HUES64 (cell line): ENCODE results near the gene DOCK6.

Source experiments
- H3K27ac ChIP-seq: 2 replicates; pipeline ENCODE4 v1.7.0; 2013; ENCODE audit warnings: low read depth, low read length, inconsistent platforms
- H3K27me3 ChIP-seq: 2 replicates; pipeline ENCODE4 v1.6.1; 2013; ENCODE audit warnings: mild to moderate bottlenecking, low read length; ENCODE audit not compliant: insufficient read depth
- H3K36me3 ChIP-seq: 2 replicates; pipeline ENCODE4 v1.6.1; 2013; ENCODE audit warnings: mild to moderate bottlenecking, low read length; ENCODE audit not compliant: insufficient read depth
- H3K4me1 ChIP-seq: 2 replicates; pipeline ENCODE4 v1.6.1; 2013; ENCODE audit warnings: mild to moderate bottlenecking, low read length, moderate library complexity; ENCODE audit not compliant: insufficient read depth
- H3K4me3 ChIP-seq: 2 replicates; pipeline ENCODE4 v1.5.1; 2013; ENCODE audit warnings: mild to moderate bottlenecking, low read length, moderate library complexity
- H3K9ac ChIP-seq: 2 replicates; pipeline ENCODE4 v1.6.1; 2013; ENCODE audit warnings: mild to moderate bottlenecking, low read depth, low read length
- H3K9me3 ChIP-seq: 2 replicates; pipeline ENCODE4 v1.6.1; 2013; ENCODE audit warnings: low read depth, low read length; ENCODE audit not compliant: insufficient read depth
- WGBS: fragments of 150-250, 120-280 bp; methylation state at CpG from one replicate; pipeline ENCODE4 v1.1.7; 2013; ENCODE audit warnings: missing lambda C conversion rate; 5-methylcytosine and 5-hydroxymethylcytosine counted together

Gene DOCK6

GRCh38 chr19:11274533-11275086 lies 12.3 kb upstream of the DOCK6 start:
- no peak overlapping the region for H3K9ac ChIP-seq
- H3K27me3 ChIP-seq: no peaks in the 10 kb centered on the region
- 70% methylated on average over 4 of the region's 4 CpGs for WGBS
- H3K9me3 ChIP-seq: 0 out of 2 replicates have a peak, but pooled peaks cover 3% of the 10 kb centered on the region
- H3K4me1 ChIP-seq: peaks cover 7% of the 10 kb centered on the region; the same call in 1 of the 2 replicates
- H3K4me3 ChIP-seq: no peak overlapping the region
- no peak overlapping the region for H3K27ac ChIP-seq
- H3K36me3 ChIP-seq: no peaks in the 10 kb centered on the region

- WGBS: 72% methylated on average over 5 of the region's 5 CpGs
- no peaks in the 10 kb centered on the region for H3K36me3 ChIP-seq
Measured at GRCh38 chr19:11273989-11274388, 11.7 kb upstream of the DOCK6 start.

GRCh38 chr19:11273296-11273695 lies 11.0 kb upstream of the DOCK6 start:
- Histone ChIP-seq H3K4me1 (peaks cover 7% of the 10 kb centered on the region; the same call in 1 of the 2 replicates), H3K36me3 (no peaks in the 10 kb centered on the region), H3K4me3 (no peak overlapping the region), H3K9ac (no peak overlapping the region), H3K9me3 (0 out of 2 replicates have a peak, but pooled peaks cover 3% of the 10 kb centered on the region), H3K27me3 (no peaks in the 10 kb centered on the region), H3K27ac (no peak overlapping the region)
- 81% methylated on average over 2 of the region's 2 CpGs for WGBS

More at GRCh38 chr19:11273989-11274388, 11.7 kb upstream of the DOCK6 start:
- H3K27ac ChIP-seq: no peak overlapping the region
- no peak overlapping the region for H3K9ac ChIP-seq
- no peaks in the 10 kb centered on the region for H3K27me3 ChIP-seq
- H3K4me3 ChIP-seq: no peak overlapping the region
- H3K9me3 ChIP-seq: 0 out of 2 replicates have a peak, but pooled peaks cover 3% of the 10 kb centered on the region
- H3K4me1 ChIP-seq: peaks cover 7% of the 10 kb centered on the region; the same call in 1 of the 2 replicates

- H3K4me3 ChIP-seq: no peak overlapping the region
- 66% methylated on average over 7 of the region's 7 CpGs for WGBS
- no peaks in the 10 kb centered on the region for H3K27me3 ChIP-seq
- no peak overlapping the region for H3K9ac ChIP-seq
- no peak overlapping the region for H3K27ac ChIP-seq
- H3K36me3 ChIP-seq: no peaks in the 10 kb centered on the region
- no peaks in the 10 kb centered on the region for H3K4me1 ChIP-seq
- no peaks in the 10 kb centered on the region for H3K9me3 ChIP-seq
Measured at GRCh38 chr19:11269408-11269807, 7.1 kb upstream of the DOCK6 start.

- Histone ChIP-seq H3K4me3 (no peak overlapping the region), H3K27me3 (no peaks in the 10 kb centered on the region), H3K27ac (no peak overlapping the region), H3K4me1 (no peaks in the 10 kb centered on the region), H3K9me3 (no peaks in the 10 kb centered on the region), H3K36me3 (no peaks in the 10 kb centered on the region), H3K9ac (no peak overlapping the region)
- WGBS: 86% methylated on average over 10 of the region's 10 CpGs
Measured at GRCh38 chr19:11268783-11269267, 6.5 kb upstream of the DOCK6 start.

- no peaks in the 10 kb centered on the region for H3K9me3 ChIP-seq
- no peak overlapping the region for H3K9ac ChIP-seq
- no peaks in the 10 kb centered on the region for H3K36me3 ChIP-seq
- WGBS: 92% methylated on average over 10 of the region's 10 CpGs
- no peaks in the 10 kb centered on the region for H3K4me1 ChIP-seq
- no peak overlapping the region for H3K4me3 ChIP-seq
- no peak overlapping the region for H3K27ac ChIP-seq
- H3K27me3 ChIP-seq: no peaks in the 10 kb centered on the region
Measured at GRCh38 chr19:11267316-11268085, 5.2 kb upstream of the DOCK6 start.

- Histone ChIP-seq H3K36me3 (no peaks in the 10 kb centered on the region), H3K9me3 (no peaks in the 10 kb centered on the region), H3K4me3 (no peak overlapping the region), H3K27ac (no peak overlapping the region), H3K27me3 (no peaks in the 10 kb centered on the region), H3K4me1 (no peaks in the 10 kb centered on the region), H3K9ac (no peak overlapping the region)
- 82% methylated on average over 11 of the region's 11 CpGs for WGBS
Measured at GRCh38 chr19:11265785-11266236, 3.5 kb upstream of the DOCK6 start.

- no peaks in the 10 kb centered on the region for H3K36me3 ChIP-seq
- 86% methylated on average over 6 of the region's 6 CpGs for WGBS
- no peak overlapping the region for H3K9ac ChIP-seq
Measured at GRCh38 chr19:11265177-11265784, 3.0 kb upstream of the DOCK6 start.

GRCh38 chr19:11264452-11265176 lies 2.3 kb upstream of the DOCK6 start:
- Histone ChIP-seq H3K4me1 (no peaks in the 10 kb centered on the region), H3K9me3 (no peaks in the 10 kb centered on the region), H3K9ac (no peak overlapping the region), H3K36me3 (no peaks in the 10 kb centered on the region), H3K27me3 (no peaks in the 10 kb centered on the region), H3K4me3 (no peak overlapping the region), H3K27ac (no peak overlapping the region)
- whole genome bisulfite sequencing: 84% methylated on average over 19 of the region's 19 CpGs

More at GRCh38 chr19:11265177-11265784, 3.0 kb upstream of the DOCK6 start:
- Histone ChIP-seq H3K27ac (no peak overlapping the region), H3K4me3 (no peak overlapping the region), H3K4me1 (no peaks in the 10 kb centered on the region), H3K27me3 (no peaks in the 10 kb centered on the region), H3K9me3 (no peaks in the 10 kb centered on the region)

GRCh38 chr19:11263726-11264125 lies 1.4 kb upstream of the DOCK6 start:
- Histone ChIP-seq H3K4me1 (no peaks in the 10 kb centered on the region), H3K36me3 (no peaks in the 10 kb centered on the region), H3K27ac (no peak overlapping the region), H3K4me3 (no peak overlapping the region), H3K9me3 (no peaks in the 10 kb centered on the region), H3K27me3 (no peaks in the 10 kb centered on the region), H3K9ac (no peak overlapping the region)
- 89% methylated on average over 5 of the region's 6 CpGs for WGBS
